Measurements from ENCODE around the gene SULT1B1. TPM values are rescaled to one million over a fixed set of nuclear protein-coding genes. Genes with fewer than 3 reads are reported as not detected.

The SULT1B1 gene
- total and polyA plus RNA-seq, 12 donors: 0.22 to 2.7 (median 0.44) TPM

DNA sequence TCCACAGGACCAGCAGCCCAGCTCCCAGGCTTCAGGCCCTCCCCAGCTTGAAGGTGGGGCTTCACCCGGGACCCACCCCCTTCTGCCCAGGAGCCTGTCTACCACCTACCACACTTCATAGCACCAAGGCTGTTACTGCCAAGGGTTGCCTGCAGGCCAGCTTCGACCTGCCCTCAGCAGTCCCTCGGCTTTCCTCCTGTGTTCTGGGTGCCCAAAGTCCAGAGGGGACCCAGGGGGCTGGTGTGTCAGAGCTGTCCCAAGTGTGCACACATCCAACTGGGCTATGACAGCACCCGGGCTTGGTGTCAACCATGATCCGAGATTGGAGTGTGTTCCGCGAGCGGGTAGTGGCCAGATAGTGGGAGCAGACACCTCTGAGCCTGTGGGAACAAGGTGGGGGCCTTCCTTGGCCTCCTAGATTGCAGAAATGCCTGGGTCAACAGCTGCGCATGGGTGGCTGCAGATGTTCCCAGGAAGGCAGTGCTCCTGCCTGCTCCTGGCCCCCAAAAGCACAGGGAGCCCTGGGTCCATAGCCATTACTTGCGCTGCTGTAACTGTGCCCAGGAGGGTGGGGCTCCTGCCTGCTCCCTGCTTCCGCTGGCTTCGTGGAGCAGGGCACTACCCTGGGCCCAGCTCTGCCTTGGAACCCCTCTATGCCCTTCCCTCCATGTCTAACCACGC, 16.8 kb downstream of the SULT1B1 start:
- no peak for ATAC-seq

DNA sequence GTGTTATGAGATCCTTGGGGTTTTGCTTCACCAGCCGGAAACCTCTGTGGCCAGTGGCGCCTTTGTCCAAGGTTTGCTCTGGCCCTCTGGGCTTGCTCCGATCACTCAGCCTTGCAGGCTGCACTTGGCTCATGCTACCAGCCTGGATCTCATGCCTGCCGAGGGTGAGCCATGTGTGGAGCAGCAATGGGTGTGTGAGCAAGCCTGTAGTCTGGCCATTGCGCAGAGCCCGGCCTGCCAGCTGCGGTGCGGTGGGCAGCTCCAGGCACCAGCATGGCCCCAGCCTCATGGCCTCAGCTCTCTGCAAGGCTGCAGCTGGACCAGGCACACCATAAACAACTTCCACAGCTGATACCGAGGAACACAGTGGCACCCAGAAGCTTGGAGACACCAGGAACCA, 17.8 kb downstream of the SULT1B1 start:
- H3K9me3 ChIP-seq: peaks cover 0 to 30% (median 0%) of the 10 kb centered on the region in 11 donors
- no peaks in the 10 kb centered on the region for H3K36me3 ChIP-seq
- ATAC-seq (no peak), DNase-seq (no peak)
- H3K27ac ChIP-seq: no peak overlapping the region
- H3K27me3 ChIP-seq: no peaks in the 10 kb centered on the region
- H3K4me3 ChIP-seq: no peak overlapping the region
- intact Hi-C loops (cut with DNase I): no loop called here
- TF ChIP-seq, protein P1, sequence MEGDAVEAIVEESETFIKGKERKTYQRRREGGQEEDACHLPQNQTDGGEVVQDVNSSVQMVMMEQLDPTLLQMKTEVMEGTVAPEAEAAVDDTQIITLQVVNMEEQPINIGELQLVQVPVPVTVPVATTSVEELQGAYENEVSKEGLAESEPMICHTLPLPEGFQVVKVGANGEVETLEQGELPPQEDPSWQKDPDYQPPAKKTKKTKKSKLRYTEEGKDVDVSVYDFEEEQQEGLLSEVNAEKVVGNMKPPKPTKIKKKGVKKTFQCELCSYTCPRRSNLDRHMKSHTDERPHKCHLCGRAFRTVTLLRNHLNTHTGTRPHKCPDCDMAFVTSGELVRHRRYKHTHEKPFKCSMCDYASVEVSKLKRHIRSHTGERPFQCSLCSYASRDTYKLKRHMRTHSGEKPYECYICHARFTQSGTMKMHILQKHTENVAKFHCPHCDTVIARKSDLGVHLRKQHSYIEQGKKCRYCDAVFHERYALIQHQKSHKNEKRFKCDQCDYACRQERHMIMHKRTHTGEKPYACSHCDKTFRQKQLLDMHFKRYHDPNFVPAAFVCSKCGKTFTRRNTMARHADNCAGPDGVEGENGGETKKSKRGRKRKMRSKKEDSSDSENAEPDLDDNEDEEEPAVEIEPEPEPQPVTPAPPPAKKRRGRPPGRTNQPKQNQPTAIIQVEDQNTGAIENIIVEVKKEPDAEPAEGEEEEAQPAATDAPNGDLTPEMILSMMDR (IDR thresholded peaks at IDR 0.05): no peak
- 93 to 96% methylated on average over 9 of the region's 9 CpGs for WGBS, 2 donors
- no peaks in the 10 kb centered on the region for H3K4me1 ChIP-seq

More for the DNA sequence above, 16.8 kb downstream of the SULT1B1 start:
- intact Hi-C loops (cut with DNase I): no loop called here
- 92 to 95% methylated on average over 13 of the region's 13 CpGs for WGBS, 2 donors
- H3K4me1 ChIP-seq: no peaks in the 10 kb centered on the region
- no peak overlapping the region for H3K4me3 ChIP-seq
- H3K9me3 ChIP-seq: peaks cover 0 to 30% (median 0%) of the 10 kb centered on the region in 11 donors
- no peak overlapping the region for H3K27ac ChIP-seq
- no peaks in the 10 kb centered on the region for H3K27me3 ChIP-seq
- no peak for DNase-seq
- TF ChIP-seq, protein P1 (IDR thresholded peaks at IDR 0.05): no peak
- no peaks in the 10 kb centered on the region for H3K36me3 ChIP-seq

DNA sequence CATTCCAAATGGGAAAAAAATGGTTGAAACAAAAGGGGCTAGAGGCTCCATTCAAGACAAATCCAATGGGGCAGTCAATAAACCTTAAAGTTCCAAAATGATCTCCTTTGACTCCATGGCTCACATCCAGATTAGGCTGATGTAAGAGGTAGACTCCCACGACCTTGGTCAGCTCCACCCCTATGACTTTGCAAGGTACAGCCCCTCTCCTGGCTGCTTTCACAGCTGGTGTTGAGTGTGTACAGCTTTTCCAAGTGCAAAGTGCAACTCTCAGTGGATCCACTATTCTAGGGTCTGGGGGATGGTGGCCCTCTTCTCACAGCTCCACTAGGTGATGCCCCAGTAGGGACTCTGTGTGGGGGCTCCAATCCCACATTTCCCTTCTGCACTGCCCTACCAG, 21.5 kb downstream of the SULT1B1 start:
- no peak overlapping the region for H3K27ac ChIP-seq
- H3K4me3 ChIP-seq: no peak overlapping the region
- WGBS, 2 donors: 34 to 45% methylated on average over 1 of the region's 1 CpG
- H3K9me3 ChIP-seq: peaks cover 0 to 19% (median 0%) of the 10 kb centered on the region in 11 donors
- no peak for ATAC-seq
- H3K27me3 ChIP-seq: no peaks in the 10 kb centered on the region
- intact Hi-C loops (cut with DNase I): no loop called here
- no peak for DNase-seq
- TF ChIP-seq, protein P1 (IDR thresholded peaks at IDR 0.05): no peak
- H3K4me1 ChIP-seq: peaks cover 0 to 6% (median 0%) of the 10 kb centered on the region in 9 donors
- H3K36me3 ChIP-seq: no peaks in the 10 kb centered on the region

DNA sequence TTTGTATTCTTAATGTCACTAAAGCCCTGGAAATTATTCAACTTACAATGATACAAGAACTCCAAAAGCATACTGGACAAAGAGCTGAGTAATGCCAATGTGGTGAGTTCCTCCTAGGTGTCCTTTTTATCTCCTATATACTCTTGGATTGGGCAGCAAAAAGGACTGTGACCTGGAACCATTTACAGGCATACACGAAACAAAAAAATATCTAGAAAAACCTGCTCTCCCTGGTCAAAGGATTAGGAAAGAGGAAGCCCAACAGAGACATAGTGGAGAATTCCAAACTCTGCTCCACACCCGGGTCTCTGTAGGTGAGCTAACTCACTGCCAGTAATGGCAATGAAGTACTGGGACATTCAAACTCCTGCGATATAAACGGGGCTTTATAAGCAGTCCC, 25.3 kb downstream of the SULT1B1 start:
- H3K4me3 ChIP-seq: no peak overlapping the region
- TF ChIP-seq, protein P1 (IDR thresholded peaks at IDR 0.05): no peak
- no peak overlapping the region for H3K27ac ChIP-seq
- ATAC-seq: no peak
- 94 to 96% methylated on average over 4 of the region's 4 CpGs for WGBS, 2 donors
- no peaks in the 10 kb centered on the region for H3K27me3 ChIP-seq
- peaks cover 0 to 8% (median 0%) of the 10 kb centered on the region in 11 donors for H3K9me3 ChIP-seq
- H3K4me1 ChIP-seq: peaks cover 0 to 6% (median 0%) of the 10 kb centered on the region in 9 donors
- no peaks in the 10 kb centered on the region for H3K36me3 ChIP-seq
- DNase-seq: no peak
- intact Hi-C loops (cut with DNase I): no loop called here
